Left lung (tissue), 10 donors: ENCODE results near the gene LAMA4. TPM values are rescaled to one million over a fixed set of nuclear protein-coding genes. Genes with fewer than 3 reads are reported as not detected.

ENCODE experiments used
- ATAC-seq: fragments of 200-7000 bp; cut with Tn5 transposase; one replicate; pipeline ENCODE4 v1.9.1; 2020; ENCODE audit warnings: moderate library complexity
- DNase-seq, 4 donors: peaks; one replicate each; pipeline ENCODE4 v3.0.0-alpha.2; 2013 to 2020
- H3K27ac ChIP-seq, 2 donors: fragments of 200-600 bp; sonication (generic) in 1 of 2; one replicate each; pipeline versions ENCODE4 v1.5.0 to v1.8.0; 2020 to 2021
- H3K27me3 ChIP-seq, 2 donors: fragments of 200-600 bp; sonication (generic) in 1 of 2; one replicate each; pipeline versions ENCODE4 v1.5.0 to v1.8.0; 2020 to 2021
- H3K36me3 ChIP-seq, 2 donors: fragments of 200-600 bp; sonication (generic) in 1 of 2; one replicate each; pipeline versions ENCODE4 v1.5.0 to v1.8.0; 2020 to 2021
- H3K4me1 ChIP-seq, 2 donors: fragments of 200-600 bp; one replicate each; pipeline ENCODE4 v1.8.0; 2021
- H3K4me3 ChIP-seq, 2 donors: fragments of 200-600 bp; sonication (generic) in 1 of 2; one replicate each; pipeline versions ENCODE4 v1.5.0 to v1.8.0; 2020 to 2021; ENCODE audit warnings: mild to moderate bottlenecking in 1 of 2
- H3K9me3 ChIP-seq, 2 donors: fragments of 200-600 bp; sonication (generic) in 1 of 2; one replicate each; pipeline versions ENCODE4 v1.5.0 to v1.8.0; 2020 to 2021
- CTCF ChIP-seq, 2 donors: fragments of 200-600 bp; sonication (generic) in 1 of 2; IDR thresholded peaks; one replicate each; pipeline versions ENCODE4 v1.5.0 to v1.8.0; 2021; ENCODE audit warnings: antibody characterized with exemption in 2 of 2
- intact Hi-C, 2 donors: fragments of 100-400 bp; cut with DNase I; formaldehyde crosslinking; loops; one replicate each; pipeline versions ENCODE4 v1.11.2 to v1.14.2; 2022
- polyA plus RNA-seq, 6 donors: library from polyadenylated mRNA; unstranded; fragments of 120-200 nt; gene quantifications; one replicate each; pipeline ENCODE4 v1.2.1, GENCODE V29; 2013; ENCODE audit not compliant: insufficient read length in 6 of 6
- total RNA-seq, 2 donors: library from RNA; stranded (reverse); fragmentation: NEBNext Ultra II Directional; extraction: Animal tissue kit (Norgen Biotek cat#: 25700); gene quantifications; one replicate each; pipeline ENCODE4 v1.2.1, GENCODE V29; 2021
- donor health status: DM: no; HTN: yes; CAD: no.
- donor health status: DM: no; HTN: no; CAD: no.

LAMA4 gene
- total and polyA plus RNA-seq, 8 donors: 87.5 to 258 (median 216) TPM

GRCh38 chr6:112066606-112067005 is 187.8 kb downstream of the LAMA4 start:
- TF ChIP-seq CTCF (IDR thresholded peaks at IDR 0.05): no peak
- H3K27ac ChIP-seq: no peak overlapping the region
- intact Hi-C loops: no loop called here

GRCh38 chr6:112065426-112065986 is 188.9 kb downstream of the LAMA4 start:
- intact Hi-C loops: no loop called here
- H3K27ac ChIP-seq: no peak overlapping the region
- H3K4me3 ChIP-seq: no peak overlapping the region
- DNase-seq (no peak), ATAC-seq (no peak)
- H3K4me1 ChIP-seq: no peaks in the 10 kb centered on the region
- TF ChIP-seq CTCF (IDR thresholded peaks at IDR 0.05): no peak
- no peaks in the 10 kb centered on the region for H3K9me3 ChIP-seq
- H3K36me3 ChIP-seq: peaks cover 0 to 17% of the 10 kb centered on the region in 2 donors
- no peaks in the 10 kb centered on the region for H3K27me3 ChIP-seq

More at GRCh38 chr6:112066606-112067005, 187.8 kb downstream of the LAMA4 start:
- no peaks in the 10 kb centered on the region for H3K9me3 ChIP-seq
- H3K27me3 ChIP-seq: no peaks in the 10 kb centered on the region
- H3K4me1 ChIP-seq: no peaks in the 10 kb centered on the region
- H3K4me3 ChIP-seq: no peak overlapping the region
- ATAC-seq (no peak), DNase-seq (no peak)
- peaks cover 0 to 28% of the 10 kb centered on the region in 2 donors for H3K36me3 ChIP-seq

GRCh38 chr6:112062966-112063365 is 191.4 kb downstream of the LAMA4 start:
- no peaks in the 10 kb centered on the region for H3K27me3 ChIP-seq
- intact Hi-C loops: no loop called here
- no peaks in the 10 kb centered on the region for H3K4me1 ChIP-seq
- H3K4me3 ChIP-seq: no peak overlapping the region
- ATAC-seq (no peak), DNase-seq (no peak)
- TF ChIP-seq CTCF (IDR thresholded peaks at IDR 0.05): no peak
- H3K36me3 ChIP-seq: no peaks in the 10 kb centered on the region
- H3K27ac ChIP-seq: no peak overlapping the region
- no peaks in the 10 kb centered on the region for H3K9me3 ChIP-seq

GRCh38 chr6:112061605-112062004 is 192.8 kb downstream of the LAMA4 start:
- Histone ChIP-seq H3K4me3 (no peak overlapping the region), H3K4me1 (no peaks in the 10 kb centered on the region), H3K9me3 (no peaks in the 10 kb centered on the region), H3K27ac (no peak overlapping the region), H3K27me3 (no peaks in the 10 kb centered on the region), H3K36me3 (no peaks in the 10 kb centered on the region)
- intact Hi-C loops: no loop called here
- ATAC-seq: no peak
- no peak for DNase-seq
- TF ChIP-seq CTCF (IDR thresholded peaks at IDR 0.05): no peak

Other genes starting within 250 kb of the LAMA4 start
- not detected for gene CCN6, start 200.5 kb downstream of the LAMA4 start, total RNA-seq
- under 1 TPM; 0.21 to 0.55 (median 0.37) TPM for gene CCN6, start 200.5 kb downstream of the LAMA4 start, polyA plus RNA-seq
- gene TUBE1, start 167.1 kb downstream of the LAMA4 start, total RNA-seq: 10 to 100 TPM; 14.2 to 19.0 TPM
- 10 to 100 TPM; 37.7 to 55.1 (median 46.6) TPM for gene TUBE1, start 167.1 kb downstream of the LAMA4 start, polyA plus RNA-seq
- gene FAM229B, start 167.0 kb downstream of the LAMA4 start, total RNA-seq: 10 to 100 TPM; 15.3 to 15.6 TPM
- gene FAM229B, start 167.0 kb downstream of the LAMA4 start, polyA plus RNA-seq: 10 to 100 TPM; 31.8 to 36.5 (median 34.7) TPM
- gene RFPL4B, start 92.8 kb upstream of the LAMA4 start, total RNA-seq: not detected
- under 1 TPM in 5 of 6 donors, not detected in 1; 0.09 to 0.29 (median 0.25) TPM for gene RFPL4B, start 92.8 kb upstream of the LAMA4 start, polyA plus RNA-seq